Measurements from ENCODE around the gene ENGASE.

The ENGASE gene

GRCh38 chr17:79135011-79135410, 60.4 kb downstream of the ENGASE start:
- DNase-seq (ENCODE audit: low read depth in 1 of 2, low spot score in 1 of 2): no peak

GRCh38 chr17:79135628-79136405, 61.2 kb downstream of the ENGASE start:
- DNase-seq (ENCODE audit: low read depth in 1 of 2, low spot score in 1 of 2): no peak
